Smooth muscle cell (in vitro differentiated cells): ENCODE results near the gene OR52E8. TPM values are rescaled to one million over a fixed set of nuclear protein-coding genes. Genes with fewer than 3 reads are reported as not detected.

Source experiments
- DNase-seq: peaks from one replicate; lab custom pipeline; 2025; ENCODE audit not compliant: unreplicated experiment; lab: John Stamatoyannopoulos, UW
- H2AFZ ChIP-seq: fragments of 200-600 bp; sonication (generic); 2 replicates; pipeline ENCODE4 v1.6.0; 2016; ENCODE audit warnings: antibody characterized with exemption, low read depth, mild to moderate bottlenecking
- H3F3A ChIP-seq: fragments of 200-600 bp; sonication (generic); 2 replicates; pipeline ENCODE4 v1.6.0; 2017; ENCODE audit warnings: antibody characterized with exemption, low read depth
- H3K27ac ChIP-seq: fragments of 200-600 bp; sonication (generic); 2 replicates; pipeline ENCODE4 v1.5.1; 2016; ENCODE audit warnings: low read depth, mild to moderate bottlenecking
- H3K27me3 ChIP-seq: fragments of 200-600 bp; sonication (generic); 2 replicates; pipeline ENCODE4 v1.6.1; 2016; ENCODE audit warnings: low read depth, mild to moderate bottlenecking
- H3K36me3 ChIP-seq: fragments of 200-600 bp; sonication (generic); 2 replicates; pipeline ENCODE4 v1.5.1; 2016; ENCODE audit warnings: low read depth
- H3K4me1 ChIP-seq: fragments of 200-600 bp; sonication (generic); 2 replicates; pipeline ENCODE4 v1.5.1; 2016; ENCODE audit warnings: low read depth
- H3K4me2 ChIP-seq: fragments of 200-600 bp; sonication (generic); 2 replicates; pipeline ENCODE4 v1.6.0; 2016; ENCODE audit warnings: mild to moderate bottlenecking
- H3K4me3 ChIP-seq: fragments of 200-600 bp; sonication (generic); 2 replicates; pipeline ENCODE4 v1.5.1; 2016; ENCODE audit warnings: mild to moderate bottlenecking
- H3K79me2 ChIP-seq: fragments of 200-600 bp; sonication (generic); 2 replicates; pipeline ENCODE4 v1.6.0; 2016; ENCODE audit warnings: low read depth, mild to moderate bottlenecking
- H3K9ac ChIP-seq: fragments of 200-600 bp; sonication (generic); 2 replicates; pipeline ENCODE4 v1.6.0; 2016; ENCODE audit warnings: low read depth
- H3K9me3 ChIP-seq: fragments of 200-600 bp; sonication (generic); replicated peaks from 2 replicates; pipeline ENCODE4 v1.5.1; 2016; ENCODE audit warnings: low read depth
- H4K20me1 ChIP-seq: fragments of 200-600 bp; sonication (generic); 2 replicates; pipeline ENCODE4 v1.6.0; 2016; ENCODE audit warnings: low read depth
- CTCF ChIP-seq: fragments of 200-600 bp; sonication (generic); IDR thresholded peaks from 2 replicates; pipeline ENCODE4 v1.5.1; 2017; ENCODE audit warnings: borderline replicate concordance, mild to moderate bottlenecking, antibody characterized with exemption; ENCODE audit not compliant: insufficient read depth, poor library complexity, severe bottlenecking
- WGBS: methylation state at CpG from one replicate; pipeline ENCODE4 v1.1.7; 2016; ENCODE audit warnings: low lambda C conversion rate; 5-methylcytosine and 5-hydroxymethylcytosine counted together
- polyA plus RNA-seq: library from polyadenylated mRNA; unstranded; fragments of >200 nt; fragmentation: Nextera tagmentation; extraction: Ambion mirVana; gene quantifications from 2 replicates; pipeline ENCODE4 v1.2.1, GENCODE V29; 2016
- total RNA-seq: library from RNA; depleted of rRNA; stranded (reverse); fragments of >200 nt; gene quantifications from 2 replicates; pipeline ENCODE4 v1.2.3, GENCODE V29; 2014

Gene OR52E8
- total and polyA plus RNA-seq, 2 experiments from 2014 or later, result not detected

GRCh38 chr11:5878564-5878963 lies 21.1 kb upstream of the OR52E8 start:
- no peak overlapping the region for H3K4me2 ChIP-seq
- no peaks in the 10 kb centered on the region for H3K9me3 ChIP-seq
- H2AFZ ChIP-seq, result no peak overlapping the region
- 85% methylated on average over 2 of the region's 2 CpGs for WGBS
- peaks cover 7% of the 10 kb centered on the region for H3K27me3 ChIP-seq
- H3K9ac ChIP-seq, result no peak overlapping the region
- H3K36me3 ChIP-seq, result no peaks in the 10 kb centered on the region
- DNase-seq, result no peak
- H3K4me3 ChIP-seq, result no peak overlapping the region
- H3K79me2 ChIP-seq, result no peaks in the 10 kb centered on the region
- H3K4me1 ChIP-seq, result no peaks in the 10 kb centered on the region
- H4K20me1 ChIP-seq, result no peaks in the 10 kb centered on the region
- H3K27ac ChIP-seq, result no peak overlapping the region
- H3F3A ChIP-seq, result no peaks in the 10 kb centered on the region
- TF ChIP-seq CTCF, result no peak

- no peak overlapping the region for H3K9ac ChIP-seq
- no peak overlapping the region for H3K4me3 ChIP-seq
- no peaks in the 10 kb centered on the region for H3K79me2 ChIP-seq
- TF ChIP-seq CTCF, result no peak
- H3K27ac ChIP-seq, result no peak overlapping the region
- 89% methylated on average over 2 of the region's 2 CpGs for WGBS
- no peak overlapping the region for H3K4me2 ChIP-seq
- no peaks in the 10 kb centered on the region for H3K36me3 ChIP-seq
- H3K4me1 ChIP-seq, result no peaks in the 10 kb centered on the region
- no peaks in the 10 kb centered on the region for H3K27me3 ChIP-seq
- H3F3A ChIP-seq, result no peaks in the 10 kb centered on the region
- no peak overlapping the region for H2AFZ ChIP-seq
- no peaks in the 10 kb centered on the region for H4K20me1 ChIP-seq
- H3K9me3 ChIP-seq, result no peaks in the 10 kb centered on the region
- DNase-seq, result no peak
These were observed 8.3 kb upstream of the OR52E8 start for GRCh38 chr11:5865826-5866225.

GRCh38 chr11:5851002-5851401 lies 6.5 kb downstream of the OR52E8 start:
- H2AFZ ChIP-seq, result no peak overlapping the region
- H3K27me3 ChIP-seq, result no peaks in the 10 kb centered on the region
- H4K20me1 ChIP-seq, result no peaks in the 10 kb centered on the region
- H3K4me2 ChIP-seq, result no peak overlapping the region
- H3K79me2 ChIP-seq, result no peaks in the 10 kb centered on the region
- H3K4me3 ChIP-seq, result no peak overlapping the region
- H3K9ac ChIP-seq, result no peak overlapping the region
- no peak for DNase-seq
- H3K27ac ChIP-seq, result no peak overlapping the region
- H3K36me3 ChIP-seq, result no peaks in the 10 kb centered on the region
- no peaks in the 10 kb centered on the region for H3K9me3 ChIP-seq
- no peak for TF ChIP-seq CTCF
- no peaks in the 10 kb centered on the region for H3F3A ChIP-seq
- 100% methylated on average over 1 of the region's 1 CpG for WGBS
- H3K4me1 ChIP-seq, result no peaks in the 10 kb centered on the region

- Histone ChIP-seq H3K27ac (no peak overlapping the region), H3K27me3 (peaks cover 4% of the 10 kb centered on the region), H3K9ac (no peak overlapping the region), H3K4me3 (no peak overlapping the region), H3K36me3 (no peaks in the 10 kb centered on the region), H3K4me1 (no peaks in the 10 kb centered on the region), H3K9me3 (no peaks in the 10 kb centered on the region), H3F3A (no peaks in the 10 kb centered on the region), H3K4me2 (no peak overlapping the region), H2AFZ (no peak overlapping the region), H4K20me1 (no peaks in the 10 kb centered on the region), H3K79me2 (no peaks in the 10 kb centered on the region)
- DNase-seq, result no peak
- no peak for TF ChIP-seq CTCF
These were observed 9.8 kb downstream of the OR52E8 start for GRCh38 chr11:5847711-5848110.
